Skeletal muscle tissue (tissue), 4 donors: ENCODE results near the gene MARK2. TPM values are rescaled to one million over a fixed set of nuclear protein-coding genes. Genes with fewer than 3 reads are reported as not detected.

Experiments
- H3K27ac ChIP-seq: one replicate; pipeline ENCODE4 v1.7.0; 2013; ENCODE audit warnings: mild to moderate bottlenecking, low read depth, low read length, inconsistent platforms
- H3K27me3 ChIP-seq, 3 donors: one replicate each; pipeline ENCODE4 v1.7.0; 2013; ENCODE audit warnings: low read length in 3 of 3; ENCODE audit not compliant: control insufficient read depth in 3 of 3, insufficient read depth in 3 of 3
- H3K36me3 ChIP-seq, 3 donors: one replicate each; pipeline ENCODE4 v1.7.0; 2013; ENCODE audit warnings: low read length in 3 of 3; ENCODE audit not compliant: control insufficient read depth in 3 of 3, insufficient read depth in 3 of 3
- H3K4me1 ChIP-seq, 3 donors: one replicate each; pipeline ENCODE4 v1.7.0; 2013; ENCODE audit warnings: low read length in 3 of 3, mild to moderate bottlenecking in 3 of 3; ENCODE audit not compliant: control insufficient read depth in 3 of 3, insufficient read depth in 3 of 3
- H3K4me3 ChIP-seq, 3 donors: one replicate each; pipeline ENCODE4 v1.7.0; 2013; ENCODE audit warnings: low read length in 3 of 3
- H3K9ac ChIP-seq, 3 donors: one replicate each; pipeline ENCODE4 v1.7.0; 2013; ENCODE audit warnings: low read length in 3 of 3, mild to moderate bottlenecking in 3 of 3, moderate library complexity in 2 of 3, low read depth in 1 of 3
- H3K9me3 ChIP-seq, 3 donors: one replicate each; pipeline ENCODE4 v1.7.0; 2013; ENCODE audit warnings: low read length in 3 of 3; ENCODE audit not compliant: control insufficient read depth in 3 of 3
- total RNA-seq: library from RNA; depleted of rRNA; stranded (reverse); fragments of >200 nt; gene quantifications from one replicate; pipeline ENCODE4 v1.2.3, GENCODE V29; 2014
- donor health status: Osteomylitis.

The MARK2 gene
- total RNA-seq, 1 donor from 2014 or later = 6.8 TPM

DNA sequence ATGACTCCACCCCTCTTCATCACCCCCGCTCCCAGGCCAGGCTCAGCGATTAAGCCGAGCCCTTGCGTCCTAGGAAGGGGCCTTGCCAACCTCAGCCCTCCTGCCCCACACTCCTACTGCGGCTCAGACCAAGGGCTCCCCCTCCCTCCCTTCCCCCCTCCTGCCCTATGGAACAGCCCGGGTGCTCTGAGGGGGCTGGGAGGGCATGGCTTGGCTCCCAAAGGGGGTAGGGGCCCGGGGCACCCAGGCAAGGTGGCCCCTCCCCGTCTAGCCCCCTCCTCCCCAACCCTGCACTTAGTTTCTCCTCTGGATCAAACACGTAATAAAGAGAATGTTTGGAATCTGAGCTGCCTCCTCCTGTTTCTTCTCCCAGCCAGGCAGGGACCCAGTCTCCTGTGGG lies 71.8 kb downstream of the MARK2 start:
- Histone ChIP-seq H3K27me3 (no peaks in the 10 kb centered on the region), H3K36me3 (peaks cover 6 to 17% (median 13%) of the 10 kb centered on the region in 3 donors), H3K4me3 (no peak overlapping the region), H3K9ac (no peak overlapping the region), H3K27ac (no peak overlapping the region), H3K4me1 (peaks cover 3 to 7% (median 4%) of the 10 kb centered on the region in 3 donors), H3K9me3 (no peaks in the 10 kb centered on the region)

DNA sequence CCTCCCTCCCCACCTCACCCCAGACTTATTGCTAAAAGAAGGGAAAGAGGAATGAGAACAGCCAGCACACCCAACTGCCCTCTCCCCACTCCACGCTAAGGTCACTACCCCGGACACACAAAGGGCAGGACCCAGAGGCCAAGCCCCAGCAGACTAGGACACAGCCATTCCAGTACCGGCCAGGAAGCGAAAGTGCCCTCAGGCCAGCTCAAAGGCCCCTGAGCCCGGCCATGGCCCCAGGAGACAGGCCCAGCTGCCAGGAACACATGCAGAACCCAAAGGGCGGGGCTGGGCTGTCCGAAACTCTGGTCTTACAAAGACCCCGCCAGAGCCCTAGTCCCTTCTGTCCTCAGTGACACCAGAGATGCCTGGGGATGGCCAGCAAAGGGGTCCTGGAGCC lies 72.5 kb downstream of the MARK2 start:
- H3K9ac ChIP-seq = no peak overlapping the region
- no peak overlapping the region for H3K4me3 ChIP-seq
- H3K27ac ChIP-seq = no peak overlapping the region
- peaks cover 10 to 15% (median 12%) of the 10 kb centered on the region in 3 donors for H3K4me1 ChIP-seq
- H3K36me3 ChIP-seq = peaks cover 3 to 13% (median 10%) of the 10 kb centered on the region in 3 donors
- no peaks in the 10 kb centered on the region for H3K27me3 ChIP-seq
- no peaks in the 10 kb centered on the region for H3K9me3 ChIP-seq

DNA sequence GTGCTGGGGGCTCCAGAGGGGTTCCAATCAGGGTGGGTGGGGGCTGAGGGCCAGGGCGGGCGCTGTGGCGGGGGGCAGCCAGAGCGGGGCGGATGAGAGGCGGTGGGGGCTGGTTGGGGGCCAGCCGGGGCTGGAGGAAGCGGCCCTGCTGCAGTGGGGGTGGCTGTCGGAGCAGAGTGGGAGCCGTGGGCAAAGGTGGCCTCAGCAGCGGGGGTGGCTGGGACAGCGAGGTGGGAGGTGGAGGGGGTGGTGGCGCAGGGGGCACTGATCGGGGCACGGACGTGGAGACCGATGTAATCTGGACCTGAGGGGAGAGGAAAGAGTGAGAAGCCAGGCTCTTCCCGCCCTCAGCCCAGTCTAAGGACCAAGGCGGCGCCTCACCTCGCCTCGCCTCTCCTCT lies 73.0 kb downstream of the MARK2 start:
- Histone ChIP-seq H3K9me3 (no peaks in the 10 kb centered on the region), H3K4me1 (peaks cover 13 to 17% (median 14%) of the 10 kb centered on the region in 3 donors), H3K27me3 (no peaks in the 10 kb centered on the region), H3K27ac (no peak overlapping the region), H3K4me3 (no peak overlapping the region), H3K36me3 (peaks cover 3 to 13% (median 9%) of the 10 kb centered on the region in 3 donors), H3K9ac (no peak overlapping the region)

DNA sequence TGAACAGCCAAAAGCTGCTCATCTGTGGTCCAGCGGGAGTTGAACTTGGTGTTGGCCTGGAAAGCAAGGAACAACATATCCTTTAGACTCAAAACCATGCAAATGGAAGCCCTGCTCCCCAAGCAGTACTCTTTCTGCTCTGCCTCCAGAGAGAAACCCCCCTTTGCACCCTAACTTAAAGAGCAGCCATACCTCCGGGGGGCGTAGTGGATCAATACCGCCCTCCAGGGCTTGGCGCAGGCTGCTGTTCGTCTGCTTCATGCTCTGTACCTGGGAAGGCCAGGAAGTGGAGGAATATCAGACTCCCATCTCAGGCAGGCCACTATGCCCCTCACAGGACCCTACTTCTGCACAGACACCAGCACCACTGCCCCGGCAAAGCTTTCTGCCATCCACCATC lies 73.8 kb downstream of the MARK2 start:
- no peak overlapping the region for H3K9ac ChIP-seq
- no peak overlapping the region for H3K4me3 ChIP-seq
- H3K27ac ChIP-seq = no peak overlapping the region
- no peaks in the 10 kb centered on the region for H3K9me3 ChIP-seq
- peaks cover under 1 to 7% (median 7%) of the 10 kb centered on the region in 3 donors for H3K36me3 ChIP-seq
- H3K4me1 ChIP-seq = peaks cover 18 to 19% (median 19%) of the 10 kb centered on the region in 3 donors
- no peaks in the 10 kb centered on the region for H3K27me3 ChIP-seq

DNA sequence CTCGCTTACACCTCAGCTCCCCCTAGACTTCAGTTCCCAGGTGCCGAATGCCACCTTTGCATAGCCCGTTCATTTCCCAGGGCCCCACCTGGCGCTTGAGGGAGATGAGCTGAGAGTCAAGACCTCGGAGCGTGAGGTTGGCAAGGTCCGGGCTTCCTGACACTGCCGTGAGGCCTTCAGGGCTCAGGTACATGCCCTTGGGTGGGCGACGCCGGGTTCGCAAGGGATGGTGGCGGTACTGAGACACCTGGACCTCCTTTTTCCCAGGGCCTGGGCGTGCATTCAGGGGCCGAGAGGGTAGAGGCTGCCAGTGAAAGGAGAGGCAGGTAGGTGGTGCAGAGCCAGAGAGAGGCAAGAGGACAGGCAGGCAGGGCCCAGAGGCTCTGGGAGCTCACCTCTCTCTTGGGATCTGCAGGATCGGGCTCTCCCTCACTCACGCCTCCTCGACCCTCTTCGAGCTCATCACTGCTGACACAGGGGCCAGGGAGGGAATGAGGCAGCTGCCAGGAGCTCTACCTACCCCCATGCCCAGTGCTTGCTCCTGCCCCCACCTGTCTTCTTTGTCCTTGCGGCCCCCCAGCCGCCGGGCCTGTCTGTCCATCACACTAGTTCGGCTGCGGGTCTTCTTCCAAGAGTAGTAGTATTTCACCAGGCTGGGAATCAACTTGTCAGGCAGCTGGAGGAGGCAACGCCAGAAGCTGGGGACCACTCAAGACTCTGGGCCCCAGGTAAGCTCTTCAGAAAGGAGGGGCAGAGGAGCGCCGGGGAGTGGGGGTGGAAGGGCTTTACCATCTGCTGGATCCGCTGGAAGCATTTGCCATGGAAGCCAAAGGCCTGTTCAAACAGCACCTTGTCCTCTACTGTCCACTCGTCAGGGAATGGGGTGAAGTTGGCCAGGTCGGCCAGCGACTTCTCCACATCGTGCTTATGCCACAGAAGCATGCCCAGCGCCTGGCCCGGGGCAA lies 75.2 kb downstream of the MARK2 start:
- H3K27ac ChIP-seq = no peak overlapping the region
- no peaks in the 10 kb centered on the region for H3K27me3 ChIP-seq

DNA sequence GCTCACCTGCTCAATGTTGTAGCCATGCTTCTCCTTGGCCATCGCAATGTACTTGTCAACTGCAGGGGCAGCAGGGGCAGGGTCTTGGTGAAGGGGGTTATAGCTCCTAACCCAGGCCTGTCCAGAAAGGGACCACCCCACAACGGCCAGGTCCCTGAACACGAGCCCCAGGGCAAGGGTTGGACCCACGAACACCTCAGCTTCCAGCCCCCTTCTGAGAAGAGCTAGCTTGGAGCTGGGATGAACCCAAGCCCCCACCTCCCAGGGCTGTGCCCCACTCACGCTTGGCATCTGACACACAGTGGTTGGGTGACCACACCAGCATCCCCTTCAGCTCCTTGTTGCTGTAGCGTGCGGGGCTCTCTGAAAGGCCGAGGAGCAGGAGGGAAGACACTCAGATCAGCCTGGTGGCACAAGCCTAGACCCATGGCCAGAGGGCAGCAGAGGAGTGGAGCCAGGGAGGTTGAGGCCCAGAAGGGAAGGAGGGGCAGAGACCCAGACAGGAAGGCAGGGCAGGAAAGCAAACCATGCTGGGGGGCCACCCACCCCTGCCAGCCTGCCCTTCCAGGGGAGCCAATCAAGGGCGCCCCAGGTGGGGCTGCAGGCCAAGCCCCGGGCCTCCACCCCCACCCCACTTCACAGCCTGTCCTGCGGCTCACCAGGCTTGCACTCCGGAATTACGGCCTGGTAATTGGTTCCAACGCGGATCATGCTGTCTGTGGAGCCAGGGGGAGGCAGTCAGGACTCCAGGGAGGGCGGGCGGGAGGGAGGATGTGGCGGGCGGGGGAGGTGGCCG lies 76.2 kb downstream of the MARK2 start:
- H3K9ac ChIP-seq = peak overlapping the region in 1 of 3 donors; percentile 16
- H3K27ac ChIP-seq = no peak overlapping the region
- H3K27me3 ChIP-seq = no peaks in the 10 kb centered on the region
- H3K9me3 ChIP-seq = no peaks in the 10 kb centered on the region
- H3K4me3 ChIP-seq = no peak overlapping the region
- no peaks in the 10 kb centered on the region for H3K36me3 ChIP-seq
- H3K4me1 ChIP-seq = peaks cover 29 to 40% (median 39%) of the 10 kb centered on the region in 3 donors

More for the DNA sequence above, 75.2 kb downstream of the MARK2 start:
- Histone ChIP-seq H3K9ac (no peak overlapping the region), H3K36me3 (no peaks in the 10 kb centered on the region), H3K9me3 (no peaks in the 10 kb centered on the region), H3K4me1 (peaks cover 24 to 30% (median 30%) of the 10 kb centered on the region in 3 donors), H3K4me3 (no peak overlapping the region)

DNA sequence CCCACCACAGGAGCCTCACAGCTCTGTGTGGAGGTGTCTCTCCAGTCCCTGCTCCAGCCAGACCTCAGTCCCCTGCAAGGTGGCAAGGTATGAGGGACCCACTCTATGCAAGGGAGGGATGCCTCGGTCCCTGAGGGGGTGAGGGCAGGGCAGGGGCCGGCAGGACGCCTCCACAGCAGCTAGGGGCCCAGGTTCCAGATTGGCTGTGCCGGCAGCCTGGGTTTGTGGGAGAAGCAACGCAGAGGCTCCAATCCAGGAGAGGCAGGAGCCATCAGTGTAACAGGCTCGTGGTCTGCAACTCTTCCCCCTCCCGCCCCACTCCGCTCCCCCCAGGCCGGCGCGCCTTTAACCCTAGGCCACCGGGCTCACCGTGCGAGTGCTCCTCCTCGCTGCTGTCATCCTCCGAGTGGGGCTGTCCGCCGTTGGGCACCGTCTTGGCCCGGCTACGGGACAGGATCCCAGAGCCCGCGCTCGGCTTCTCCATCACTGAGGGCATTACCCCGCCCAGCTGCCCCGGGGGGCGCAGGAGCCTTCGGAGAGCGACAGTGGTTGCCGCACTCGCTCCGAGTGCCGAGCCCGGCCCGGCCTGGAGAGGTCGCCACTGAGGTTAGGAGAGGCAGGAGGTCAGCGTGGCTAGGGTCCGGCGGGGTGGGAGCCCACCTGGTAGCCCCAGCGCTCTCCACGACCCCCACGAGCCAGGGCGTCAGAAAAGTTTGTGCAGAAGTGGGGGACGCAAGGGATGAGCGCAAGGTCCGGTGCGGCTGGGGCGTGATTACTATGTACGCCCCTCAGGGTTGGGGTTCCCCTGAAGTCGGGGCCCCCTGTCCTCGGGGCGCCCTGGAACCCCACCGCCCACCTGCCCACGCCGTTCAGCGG lies 77.3 kb downstream of the MARK2 start:
- no peak overlapping the region for H3K27ac ChIP-seq
- H3K4me1 ChIP-seq = peaks cover 32 to 44% (median 42%) of the 10 kb centered on the region in 3 donors
- no peaks in the 10 kb centered on the region for H3K9me3 ChIP-seq
- H3K27me3 ChIP-seq = no peaks in the 10 kb centered on the region
- H3K9ac ChIP-seq = peak overlapping the region in 1 of 3 donors; percentile 57
- peak overlapping the region; percentile 23 to 64 (median 51) for H3K4me3 ChIP-seq
- no peaks in the 10 kb centered on the region for H3K36me3 ChIP-seq

DNA sequence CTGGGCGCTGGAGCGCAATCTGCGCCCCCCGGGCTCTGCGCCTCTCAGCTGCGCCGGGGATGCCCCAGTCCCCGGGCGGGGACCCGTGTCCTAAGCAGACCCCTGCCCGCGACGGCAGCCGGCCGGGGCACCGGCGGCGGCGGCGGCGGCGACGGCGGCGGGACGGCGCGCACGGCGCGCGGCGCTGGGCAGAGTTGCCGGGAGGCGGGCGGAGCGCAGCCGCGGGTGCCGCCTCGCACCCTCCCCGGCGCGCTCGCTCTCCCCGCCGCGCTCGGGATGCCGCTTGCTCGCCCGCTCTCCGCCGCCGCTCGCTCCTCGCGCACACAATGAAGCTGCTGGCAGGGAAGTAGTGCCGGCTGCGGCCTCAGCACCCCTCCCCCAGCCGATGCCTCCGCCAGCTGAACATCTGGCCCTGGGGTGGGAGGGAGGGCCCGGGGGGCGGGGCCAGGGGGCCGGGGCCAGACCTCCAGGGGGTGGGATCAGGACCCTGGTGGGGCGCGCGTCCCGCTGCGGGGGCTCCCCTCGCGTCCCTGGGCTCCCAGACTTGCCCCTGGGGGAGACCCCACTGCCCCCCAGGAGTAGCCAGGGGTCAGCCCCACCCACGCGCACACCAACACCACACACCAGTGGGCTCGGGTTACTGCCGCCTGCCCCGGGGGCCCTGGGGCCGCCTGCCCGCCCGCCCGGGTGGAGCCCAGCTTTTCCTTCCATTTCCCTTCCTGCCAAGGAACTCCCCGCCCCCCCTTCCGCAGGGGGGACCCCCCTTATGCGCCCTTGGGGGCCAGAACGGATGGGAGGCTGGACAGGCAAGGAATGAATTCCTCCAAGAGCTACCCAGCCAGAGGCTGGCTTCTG lies 78.2 kb downstream of the MARK2 start, which contains the start of gene RCOR2:
RCOR2 (minus strand) TSS at position 328 of the 855 bp plus-strand sequence. CDS start 708 bp downstream, outside the sequence.
- Histone ChIP-seq H3K9ac (peak within 1 kb of the TSS; percentile 8 to 87 (median 50)), H3K36me3 (no peaks in the 10 kb centered on the region), H3K27ac (peak within 1 kb of the TSS; percentile 73), H3K4me1 (peaks cover 32 to 44% (median 42%) of the 10 kb centered on the region in 3 donors), H3K9me3 (no peaks in the 10 kb centered on the region), H3K27me3 (no peaks in the 10 kb centered on the region), H3K4me3 (peak within 1 kb of the TSS; percentile 59 to 76 (median 59))
